A673 (cell line): ENCODE data around the gene ASTN2. TPM values are rescaled to one million over a fixed set of nuclear protein-coding genes. Genes with fewer than 3 reads are reported as not detected.

Source experiments
- BruUV-seq: library from RNA; stranded (reverse); fragments of 400-500 nt; replicated peaks from 2 replicates; lab custom pipeline; 2021; lab: Mats Ljungman, UMichigan
- CTCF ChIA-PET: fragments of 300-600 bp; sonication (Branson Sonifier 250); formaldehyde crosslinking; loops from one replicate; lab custom pipeline; 2022; ENCODE audit warnings: antibody characterized with exemption; lab: Charles Lee
- POLR2A ChIA-PET: fragments of 300-600 bp; sonication (Branson Sonifier 250); formaldehyde crosslinking; loops from one replicate; lab custom pipeline; 2022; ENCODE audit warnings: antibody characterized with exemption; ENCODE audit not compliant: low non-redundant PET; lab: Charles Lee
- DNase-seq: peaks from one replicate; pipeline ENCODE4 v3.0.0-alpha.2; 2015; ENCODE audit warnings: low spot score
- H3K27ac ChIP-seq: fragments of 200-600 bp; sonication (generic); 2 replicates; pipeline ENCODE4 v1.5.1; 2016; ENCODE audit warnings: mixed run types, low read depth, mild to moderate bottlenecking, mixed read lengths, antibody characterized with exemption, low read length; ENCODE audit not compliant: poor library complexity, severe bottlenecking
- H3K27me3 ChIP-seq: fragments of 200-600 bp; sonication (generic); replicated peaks from 2 replicates; pipeline ENCODE4 v1.6.1; 2017; ENCODE audit warnings: mixed run types, low read depth, mild to moderate bottlenecking, mixed read lengths, antibody characterized with exemption, low read length; ENCODE audit not compliant: insufficient read depth, poor library complexity
- H3K36me3 ChIP-seq: fragments of 200-600 bp; sonication (generic); 2 replicates; pipeline ENCODE4 v1.6.1; 2016; ENCODE audit warnings: mixed run types, mild to moderate bottlenecking, mixed read lengths, antibody characterized with exemption, low read length; ENCODE audit not compliant: insufficient read depth, poor library complexity, severe bottlenecking
- H3K4me1 ChIP-seq: fragments of 200-600 bp; sonication (generic); 2 replicates; pipeline ENCODE4 v1.6.1; 2017; ENCODE audit warnings: mixed run types, mild to moderate bottlenecking, mixed read lengths, antibody characterized with exemption, low read length; ENCODE audit not compliant: insufficient read depth, poor library complexity, severe bottlenecking
- H3K4me3 ChIP-seq: fragments of 200-600 bp; sonication (generic); 2 replicates; pipeline ENCODE4 v1.5.1; 2016; ENCODE audit warnings: low read depth, mixed run types, mild to moderate bottlenecking, mixed read lengths, low read length; ENCODE audit not compliant: poor library complexity, severe bottlenecking
- H3K9me3 ChIP-seq: fragments of 200-600 bp; sonication (generic); 2 replicates; pipeline ENCODE4 v1.6.1; 2016; ENCODE audit warnings: mixed run types, low read depth, mild to moderate bottlenecking, mixed read lengths, antibody characterized with exemption, low read length; ENCODE audit not compliant: poor library complexity, severe bottlenecking
- EZH2 ChIP-seq: fragments of 200-600 bp; sonication (generic); IDR thresholded peaks from 2 replicates; pipeline ENCODE4 v1.6.1; 2017; ENCODE audit warnings: borderline replicate concordance, low read depth, mild to moderate bottlenecking, mixed read lengths, antibody characterized with exemption, low read length; ENCODE audit not compliant: poor library complexity, severe bottlenecking
- intact Hi-C: fragments of 100-400 bp; cut with micrococcal nuclease; formaldehyde crosslinking; loops from one replicate; pipeline ENCODE4 v1.10.0; 2022; ENCODE audit not compliant: unreplicated experiment
- total RNA-seq: library from RNA; stranded (reverse); gene quantifications from 2 replicates; pipeline ENCODE4 v1.2.3, GENCODE V29; 2021
- TF ChIP-seq, protein P1 (sequence below): fragments of 300-800, 200-600 bp; sonication (generic); conservative IDR thresholded peaks from 2 replicates; pipeline ENCODE4 v1.5.1; 2017; ENCODE audit warnings: low read depth, mild to moderate bottlenecking, antibody characterized with exemption, low read length, moderate library complexity, mixed read lengths

The ASTN2 gene
- total RNA-seq, 1 experiment from 2014 or later, result 3.4 TPM

DNA sequence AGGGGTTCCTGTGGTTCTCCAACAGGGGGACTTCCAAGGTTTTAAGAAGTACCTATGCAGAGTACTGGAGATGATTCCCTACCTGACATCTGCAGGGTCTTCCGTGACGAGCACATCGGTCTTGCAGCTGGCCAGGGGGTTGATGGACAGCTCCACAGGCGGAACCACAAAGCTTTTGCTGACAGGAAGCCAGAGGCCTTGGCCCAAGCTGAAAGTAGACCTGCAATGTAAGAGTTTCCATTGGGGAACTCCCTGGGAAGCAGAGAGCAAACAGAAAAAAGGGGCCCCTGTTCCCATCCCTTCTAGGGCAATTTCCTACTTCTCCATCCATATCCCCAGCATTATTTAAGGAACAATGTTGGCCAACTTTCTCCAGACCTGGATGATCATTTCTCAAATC lies 439.7 kb downstream of the ASTN2 start:
- no peaks in the 10 kb centered on the region for H3K4me1 ChIP-seq
- TF ChIP-seq, protein P1, sequence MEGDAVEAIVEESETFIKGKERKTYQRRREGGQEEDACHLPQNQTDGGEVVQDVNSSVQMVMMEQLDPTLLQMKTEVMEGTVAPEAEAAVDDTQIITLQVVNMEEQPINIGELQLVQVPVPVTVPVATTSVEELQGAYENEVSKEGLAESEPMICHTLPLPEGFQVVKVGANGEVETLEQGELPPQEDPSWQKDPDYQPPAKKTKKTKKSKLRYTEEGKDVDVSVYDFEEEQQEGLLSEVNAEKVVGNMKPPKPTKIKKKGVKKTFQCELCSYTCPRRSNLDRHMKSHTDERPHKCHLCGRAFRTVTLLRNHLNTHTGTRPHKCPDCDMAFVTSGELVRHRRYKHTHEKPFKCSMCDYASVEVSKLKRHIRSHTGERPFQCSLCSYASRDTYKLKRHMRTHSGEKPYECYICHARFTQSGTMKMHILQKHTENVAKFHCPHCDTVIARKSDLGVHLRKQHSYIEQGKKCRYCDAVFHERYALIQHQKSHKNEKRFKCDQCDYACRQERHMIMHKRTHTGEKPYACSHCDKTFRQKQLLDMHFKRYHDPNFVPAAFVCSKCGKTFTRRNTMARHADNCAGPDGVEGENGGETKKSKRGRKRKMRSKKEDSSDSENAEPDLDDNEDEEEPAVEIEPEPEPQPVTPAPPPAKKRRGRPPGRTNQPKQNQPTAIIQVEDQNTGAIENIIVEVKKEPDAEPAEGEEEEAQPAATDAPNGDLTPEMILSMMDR, result no peak
- no peak for TF ChIP-seq EZH2
- DNase-seq, result no peak
- POLR2A ChIA-PET, result no interaction called here
- H3K27me3 ChIP-seq, result no peaks in the 10 kb centered on the region
- no peaks in the 10 kb centered on the region for H3K9me3 ChIP-seq
- H3K4me3 ChIP-seq, result no peak overlapping the region
- H3K27ac ChIP-seq, result no peak overlapping the region
- intact Hi-C loops, result no loop called here
- no TSS peak for BruUV-seq
- CTCF ChIA-PET, result no interaction called here
- no peaks in the 10 kb centered on the region for H3K36me3 ChIP-seq

DNA sequence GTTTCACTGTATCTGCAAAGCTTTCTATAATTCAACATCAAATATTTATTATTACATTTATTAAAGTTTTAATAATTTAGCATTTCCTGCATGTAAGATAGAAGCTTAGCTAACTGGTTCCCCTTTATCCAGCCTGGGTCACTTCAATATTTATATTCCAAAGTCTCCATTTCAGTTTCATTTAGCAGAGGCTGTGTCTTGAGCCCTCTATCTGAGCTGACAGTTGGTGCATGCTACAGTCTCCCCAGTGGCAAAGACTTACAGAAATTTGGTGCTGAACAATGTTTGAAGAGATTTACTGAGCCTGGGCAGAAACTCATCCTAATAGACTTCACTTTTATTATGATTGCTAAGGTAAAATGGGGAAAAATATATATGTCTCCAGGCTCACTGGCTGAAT lies 448.7 kb downstream of the ASTN2 start:
- ChIA-PET CTCF (no interaction called here), POLR2A (no interaction called here)
- H3K36me3 ChIP-seq, result no peaks in the 10 kb centered on the region
- H3K4me3 ChIP-seq, result no peak overlapping the region
- intact Hi-C loops, result no loop called here
- H3K27ac ChIP-seq, result no peak overlapping the region
- H3K4me1 ChIP-seq, result no peaks in the 10 kb centered on the region
- H3K9me3 ChIP-seq, result no peaks in the 10 kb centered on the region
- no TSS peak for BruUV-seq
- H3K27me3 ChIP-seq, result no peaks in the 10 kb centered on the region
- TF ChIP-seq, protein P1, result no peak
- TF ChIP-seq EZH2, result no peak
- DNase-seq, result no peak

DNA sequence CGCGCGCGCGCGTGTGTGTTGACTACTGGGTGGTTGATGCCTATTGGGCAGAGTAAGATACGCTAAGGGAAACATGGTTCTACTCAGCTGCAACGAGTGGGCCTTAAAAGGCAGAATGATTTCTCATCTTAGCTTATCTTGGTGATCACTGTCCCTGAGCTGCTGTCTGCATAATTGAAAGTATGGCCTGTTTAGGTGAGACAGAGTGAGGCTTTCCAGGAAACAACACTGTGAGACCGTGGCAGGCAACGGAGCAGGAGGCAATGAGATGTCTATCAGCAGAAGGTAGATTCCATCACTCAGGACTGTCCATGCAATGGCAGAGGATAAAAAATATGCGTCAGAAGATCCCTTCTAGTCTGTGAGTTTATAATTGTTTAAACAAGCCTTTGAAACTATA lies 450.6 kb downstream of the ASTN2 start:
- no TSS peak for BruUV-seq
- POLR2A ChIA-PET, result no interaction called here
- CTCF ChIA-PET, result no interaction called here
- DNase-seq, result no peak
- Histone ChIP-seq H3K4me3 (no peak overlapping the region), H3K36me3 (no peaks in the 10 kb centered on the region), H3K9me3 (no peaks in the 10 kb centered on the region), H3K27me3 (peaks cover 4% of the 10 kb centered on the region), H3K27ac (no peak overlapping the region), H3K4me1 (no peaks in the 10 kb centered on the region)
- intact Hi-C loops, result no loop called here
- TF ChIP-seq, protein P1, result no peak
- no peak for TF ChIP-seq EZH2
